NCI-H1092 treated with DMSO at 0.1 percent for 48 hours (cell line): ENCODE measurements around the gene ZDHHC6.
"Not testable (repeated sequence)": the region's sequence is repeated elsewhere in the genome, so short reads cannot be mapped to it uniquely, and the experiment has no call there.

ENCODE experiments used
- DNase-seq: peaks from one replicate; lab custom pipeline; 2025; lab: John Stamatoyannopoulos, UW

Gene ZDHHC6

GRCh38 chr10:112442063-112442462 lies 4.7 kb downstream of the ZDHHC6 start:
- no peak for DNase-seq

GRCh38 chr10:112441520-112441919 lies 5.2 kb downstream of the ZDHHC6 start:
- DNase-seq: no peak

- DNase-seq: no peak
Observed at GRCh38 chr10:112438356-112438755, 8.4 kb downstream of the ZDHHC6 start.

- no peak for DNase-seq
Observed at GRCh38 chr10:112434988-112435619, 11.6 kb downstream of the ZDHHC6 start.

- DNase-seq: no peak
Observed at GRCh38 chr10:112433136-112433535, 13.6 kb downstream of the ZDHHC6 start.

GRCh38 chr10:112429654-112430230 lies 17.0 kb downstream of the ZDHHC6 start:
- DNase-seq: no peak

- no peak for DNase-seq
Observed at GRCh38 chr10:112429147-112429546, 17.6 kb downstream of the ZDHHC6 start.

GRCh38 chr10:112426111-112426510 lies 20.6 kb downstream of the ZDHHC6 start:
- DNase-seq: no peak

- no peak for DNase-seq
Observed at GRCh38 chr10:112424651-112425050, 22.1 kb downstream of the ZDHHC6 start.

GRCh38 chr10:112421731-112422130 lies 25.0 kb downstream of the ZDHHC6 start:
- no peak for DNase-seq

- DNase-seq: no peak
Observed at GRCh38 chr10:112412696-112413095, 34.0 kb downstream of the ZDHHC6 start.

- DNase-seq: no peak
Observed at GRCh38 chr10:112409755-112410154, 37.0 kb downstream of the ZDHHC6 start.

GRCh38 chr10:112409299-112409698 lies 37.4 kb downstream of the ZDHHC6 start:
- no peak for DNase-seq

- DNase-seq: no peak
Observed at GRCh38 chr10:112407696-112408095, 39.0 kb downstream of the ZDHHC6 start.

GRCh38 chr10:112406806-112407205 lies 39.9 kb downstream of the ZDHHC6 start:
- not testable (repeated sequence) for DNase-seq

- no peak for DNase-seq
Observed at GRCh38 chr10:112404617-112405016, 42.1 kb downstream of the ZDHHC6 start.

- DNase-seq: no peak
Observed at GRCh38 chr10:112402917-112403316, 43.8 kb downstream of the ZDHHC6 start.

- no peak for DNase-seq
Observed at GRCh38 chr10:112397592-112397991, 49.1 kb downstream of the ZDHHC6 start.

GRCh38 chr10:112395809-112396530 lies 50.7 kb downstream of the ZDHHC6 start:
- no peak for DNase-seq

- DNase-seq: no peak
Observed at GRCh38 chr10:112394475-112394875, 52.2 kb downstream of the ZDHHC6 start.

GRCh38 chr10:112393827-112394226 lies 52.9 kb downstream of the ZDHHC6 start:
- no peak for DNase-seq

- DNase-seq: no peak
Observed at GRCh38 chr10:112393341-112393740, 53.4 kb downstream of the ZDHHC6 start.

- DNase-seq: no peak
Observed at GRCh38 chr10:112390125-112390703, 56.5 kb downstream of the ZDHHC6 start.
